PC-9 (cell line): ENCODE measurements around the gene MDM4. TPM values are rescaled to one million over a fixed set of nuclear protein-coding genes. Genes with fewer than 3 reads are reported as not detected.

Experiments used
- BruUV-seq: library from RNA; stranded (reverse); fragments of 400-500 nt; replicated peaks from 2 replicates; lab custom pipeline; 2021; lab: Mats Ljungman, UMichigan
- CTCF ChIA-PET: fragments of 300-600 bp; sonication (Branson Sonifier 250); formaldehyde crosslinking; loops from one replicate; lab custom pipeline; 2022; ENCODE audit warnings: antibody characterized with exemption; lab: Charles Lee
- POLR2A ChIA-PET: fragments of 300-600 bp; sonication (Branson Sonifier 250); formaldehyde crosslinking; loops from one replicate; lab custom pipeline; 2022; ENCODE audit warnings: antibody characterized with exemption; ENCODE audit not compliant: unreplicated experiment; lab: Charles Lee
- DNase-seq, 2 experiments: peaks; one replicate each; pipeline versions ENCODE4 v3.0.0 to v3.0.0-alpha.2; 2015 to 2022; ENCODE audit warnings: mixed read lengths in 1 of 2
- H2AFZ ChIP-seq: fragments of 200-600 bp; sonication (generic); 2 replicates; pipeline ENCODE4 v1.8.1; 2017; ENCODE audit warnings: antibody characterized with exemption
- H3F3A ChIP-seq: fragments of 200-600 bp; sonication (generic); 2 replicates; pipeline ENCODE4 v1.8.1; 2017; ENCODE audit warnings: antibody characterized with exemption, mild to moderate bottlenecking, low read depth; ENCODE audit not compliant: insufficient read depth
- H3K27ac ChIP-seq: fragments of 200-600 bp; sonication (generic); 2 replicates; pipeline ENCODE4 v1.6.1; 2016; ENCODE audit warnings: mixed run types
- H3K27me3 ChIP-seq: fragments of 200-600 bp; sonication (generic); 2 replicates; pipeline ENCODE4 v1.6.1; 2016; ENCODE audit warnings: low read depth, mixed run types; ENCODE audit not compliant: insufficient read depth
- H3K36me3 ChIP-seq: fragments of 200-600 bp; sonication (generic); 2 replicates; pipeline ENCODE4 v1.6.1; 2016; ENCODE audit warnings: low read depth, mixed run types
- H3K4me1 ChIP-seq: fragments of 200-600 bp; sonication (generic); replicated peaks from 2 replicates; pipeline ENCODE4 v1.6.1; 2016; ENCODE audit warnings: mixed run types; ENCODE audit not compliant: insufficient read depth
- H3K4me2 ChIP-seq: fragments of 200-600 bp; sonication (generic); 2 replicates; pipeline ENCODE4 v1.6.1; 2017; ENCODE audit warnings: mixed run types
- H3K4me3 ChIP-seq: fragments of 200-600 bp; sonication (generic); 2 replicates; pipeline ENCODE4 v1.6.1; 2016; ENCODE audit warnings: mixed run types
- H3K79me2 ChIP-seq: fragments of 200-600 bp; sonication (generic); 2 replicates; pipeline ENCODE4 v1.6.1; 2017; ENCODE audit warnings: low read depth, mixed run types
- H3K9me2 ChIP-seq: fragments of 200-600 bp; sonication (generic); 2 replicates; pipeline ENCODE4 v1.8.1; 2017; ENCODE audit warnings: mild to moderate bottlenecking; ENCODE audit not compliant: insufficient read depth
- H3K9me3 ChIP-seq: fragments of 200-600 bp; sonication (generic); 2 replicates; pipeline ENCODE4 v1.8.1; 2016; ENCODE audit warnings: low read depth; ENCODE audit not compliant: insufficient read depth
- H4K20me1 ChIP-seq: fragments of 200-600 bp; sonication (generic); 2 replicates; pipeline ENCODE4 v1.8.1; 2017; ENCODE audit not compliant: insufficient read depth
- CTCF ChIP-seq: fragments of 200-600 bp; sonication (generic); conservative IDR thresholded peaks from 2 replicates; pipeline ENCODE4 v1.6.1; 2017; ENCODE audit warnings: mixed run types, antibody characterized with exemption, mild to moderate bottlenecking, moderate library complexity
- EZH2 ChIP-seq: fragments of 200-600 bp; sonication (generic); IDR thresholded peaks from 2 replicates; pipeline ENCODE4 v1.8.0; 2017; ENCODE audit warnings: antibody characterized with exemption, low read depth
- intact Hi-C: fragments of 100-400 bp; cut with micrococcal nuclease; formaldehyde crosslinking; loops from one replicate; pipeline ENCODE4 v1.10.0; 2022; ENCODE audit not compliant: unreplicated experiment
- total RNA-seq: library from RNA; stranded (reverse); gene quantifications from 2 replicates; pipeline ENCODE4 v1.2.3, GENCODE V29; 2021

MDM4 gene
- total RNA-seq, 1 experiment from 2014 or later = 69.2 TPM

DNA sequence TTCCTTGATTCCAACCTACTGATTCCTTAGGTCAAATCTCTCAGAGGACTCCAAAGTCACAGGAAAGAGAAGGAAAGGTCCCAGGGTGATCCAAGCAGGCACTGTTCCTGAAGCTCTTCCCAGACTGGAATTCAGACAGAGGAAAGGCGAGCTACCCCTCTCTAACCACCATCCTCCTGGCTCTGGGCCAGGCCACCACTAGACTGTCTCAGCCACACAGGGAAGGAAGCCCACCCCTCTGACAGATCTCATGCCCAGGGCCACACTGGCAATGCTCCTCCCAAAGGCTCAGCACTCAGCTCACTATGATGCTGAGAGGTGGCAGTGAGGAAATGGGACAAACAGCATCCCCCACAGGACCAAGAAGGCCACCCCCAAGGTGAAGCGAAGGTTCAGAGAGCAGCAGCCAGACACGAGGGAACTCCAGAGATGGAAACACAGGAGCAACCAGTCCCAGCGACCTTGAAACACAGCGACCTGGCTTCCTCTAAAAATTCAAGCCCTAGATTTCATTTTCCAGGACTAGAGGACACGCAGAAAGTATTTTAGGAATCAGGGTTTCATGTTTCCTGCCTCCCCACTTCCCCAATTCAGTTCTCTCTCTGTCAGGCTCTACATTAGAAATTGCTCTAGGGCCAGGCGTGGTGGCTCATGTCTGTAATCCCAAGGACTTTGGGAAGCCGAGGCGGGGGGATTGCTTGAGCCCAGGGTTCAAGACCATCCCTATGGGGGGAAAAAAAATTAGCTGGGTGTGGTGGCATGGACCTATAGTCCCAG, 40.4 kb upstream of the MDM4 start:
- Histone ChIP-seq H2AFZ (no peak overlapping the region), H3K4me1 (peaks cover 25% of the 10 kb centered on the region), H3K36me3 (peaks cover 5% of the 10 kb centered on the region; the same call in 1 of the 2 replicates), H4K20me1 (peaks cover 45% of the 10 kb centered on the region), H3K79me2 (peaks cover 61% of the 10 kb centered on the region), H3K4me3 (no peak overlapping the region), H3K27me3 (no peaks in the 10 kb centered on the region), H3K9me3 (no peaks in the 10 kb centered on the region), H3F3A (peaks cover 12% of the 10 kb centered on the region; the same call in 1 of the 2 replicates), H3K27ac (no peak overlapping the region), H3K9me2 (no peaks in the 10 kb centered on the region), H3K4me2 (no peak overlapping the region)
- no peak for TF ChIP-seq EZH2
- TF ChIP-seq CTCF = no peak
- intact Hi-C loops = no loop called here
- no TSS peak for BruUV-seq
- DNase-seq = no peak
- CTCF ChIA-PET = no interaction called here
- POLR2A ChIA-PET = no interaction called here

DNA sequence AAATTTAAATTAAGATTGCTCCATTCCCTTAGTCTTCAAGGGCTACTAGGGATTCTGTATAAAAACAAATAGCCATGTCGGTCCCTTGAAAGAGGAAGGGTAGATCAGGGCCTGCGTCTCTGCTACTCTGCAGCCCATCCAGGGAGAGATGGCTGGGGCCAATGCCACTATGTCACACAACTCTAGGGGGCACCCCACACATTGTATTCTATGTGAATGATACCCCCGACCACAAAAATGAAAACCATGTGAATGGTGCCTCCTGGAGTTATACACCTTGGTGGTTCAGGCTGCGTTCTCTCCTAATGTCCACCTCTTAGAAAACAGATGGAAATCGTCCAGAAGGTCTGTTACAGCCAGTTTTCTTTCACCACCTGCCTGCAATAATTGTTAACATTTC, 39.6 kb upstream of the MDM4 start:
- Histone ChIP-seq H4K20me1 (peaks cover 50% of the 10 kb centered on the region), H3K4me1 (peaks cover 32% of the 10 kb centered on the region), H3K9me3 (no peaks in the 10 kb centered on the region), H3K79me2 (peaks cover 68% of the 10 kb centered on the region), H2AFZ (no peak overlapping the region), H3K9me2 (no peaks in the 10 kb centered on the region), H3K27ac (no peak overlapping the region), H3K4me2 (no peak overlapping the region), H3K36me3 (peaks cover 5% of the 10 kb centered on the region; the same call in 1 of the 2 replicates), H3K4me3 (no peak overlapping the region), H3F3A (peaks cover 12% of the 10 kb centered on the region; the same call in 1 of the 2 replicates), H3K27me3 (no peaks in the 10 kb centered on the region)
- TF ChIP-seq CTCF (no peak), EZH2 (no peak)
- intact Hi-C loops = no loop called here
- ChIA-PET POLR2A (no interaction called here), CTCF (no interaction called here)
- no TSS peak for BruUV-seq
- DNase-seq = no peak

- H3K4me2 ChIP-seq = no peak overlapping the region
- no peaks in the 10 kb centered on the region for H3K27me3 ChIP-seq
- intact Hi-C loops = no loop called here
- H3K36me3 ChIP-seq = peaks cover 5% of the 10 kb centered on the region; the same call in 1 of the 2 replicates
- H3K4me3 ChIP-seq = no peak overlapping the region
- H3K9me3 ChIP-seq = no peaks in the 10 kb centered on the region
- H3K9me2 ChIP-seq = no peaks in the 10 kb centered on the region
- no peak overlapping the region for H2AFZ ChIP-seq
- no peak overlapping the region for H3K27ac ChIP-seq
- no peak for DNase-seq
- H3K79me2 ChIP-seq = peaks cover 74% of the 10 kb centered on the region
- H3K4me1 ChIP-seq = peaks cover 35% of the 10 kb centered on the region
- POLR2A ChIA-PET = interaction anchor here (0.7 kb wide), 1 partner anchor 38 kb away, joined by 3 read pairs; no protein-coding TSS in a partner anchor
- H4K20me1 ChIP-seq = peaks cover 52% of the 10 kb centered on the region
- no TSS peak for BruUV-seq
- CTCF ChIA-PET = interaction anchor here (0.5 kb wide), 1 partner anchor 49 kb away, joined by 5 read pairs; no protein-coding TSS in a partner anchor
- no peak for TF ChIP-seq CTCF
- no peak for TF ChIP-seq EZH2
- peaks cover 9% of the 10 kb centered on the region; the same call in 1 of the 2 replicates for H3F3A ChIP-seq
Observed at GRCh38 chr1:204477036-204477740, 39.0 kb upstream of the MDM4 start.
